K562 (cell line): Measurements from ENCODE around the gene SLC7A11. TPM values are rescaled to one million over a fixed set of nuclear protein-coding genes. Genes with fewer than 3 reads are reported as not detected.

Source experiments
- CHD2 ChIP-seq: IDR thresholded peaks from 2 replicates; pipeline ENCODE4 v1.6.1; 2011; ENCODE audit warnings: low read depth, low read length
- FOSL1 ChIP-seq: fragments of 200-800 bp; sonication (Bioruptor generic); conservative IDR thresholded peaks from 2 replicates; pipeline ENCODE4 v1.6.1; 2016; ENCODE audit warnings: missing genetic modification characterization, missing compliant biosample characterization
- HLTF ChIP-seq: fragments of 450-650 bp; IDR thresholded peaks from 2 replicates; pipeline ENCODE4 v1.6.1; 2016
- L3MBTL2 ChIP-seq: fragments of 450-650 bp; IDR thresholded peaks from 2 replicates; pipeline ENCODE4 v1.6.1; 2016; ENCODE audit warnings: mild to moderate bottlenecking, moderate library complexity
- LEF1 ChIP-seq: fragments of 450-650 bp; IDR thresholded peaks from 2 replicates; pipeline ENCODE4 v1.6.1; 2016; ENCODE audit warnings: mild to moderate bottlenecking
- NFE2L1 ChIP-seq: fragments of 450-650 bp; IDR thresholded peaks from 2 replicates; pipeline ENCODE4 v1.6.1; 2016; ENCODE audit warnings: missing genetic modification characterization, low read depth, mild to moderate bottlenecking, missing compliant biosample characterization, moderate library complexity, borderline replicate concordance
- SAFB2 ChIP-seq: fragments of 200-400 bp; formaldehyde crosslinking; IDR thresholded peaks from 2 replicates; pipeline ENCODE4 v1.6.1; 2018; ENCODE audit warnings: borderline replicate concordance, low read length, low read depth, moderate library complexity; ENCODE audit not compliant: severe bottlenecking
- ZNF445 ChIP-seq: fragments of 250-450 bp; sonication (Bioruptor Pico); IDR thresholded peaks from 2 replicates; pipeline ENCODE4 v1.4.0; 2020; ENCODE audit warnings: low read depth, mild to moderate bottlenecking, moderate library complexity
- ZNF586 ChIP-seq: fragments of 450-650 bp; formaldehyde crosslinking; conservative IDR thresholded peaks from 2 replicates; pipeline ENCODE4 v1.4.0; 2020; ENCODE audit warnings: mild to moderate bottlenecking, moderate library complexity
- ZNF589 ChIP-seq: fragments of 200-800 bp; sonication (Bioruptor generic); IDR thresholded peaks from 2 replicates; pipeline ENCODE4 v1.6.1; 2016; ENCODE audit warnings: low read depth, missing genetic modification characterization, missing compliant biosample characterization
- polyA plus RNA-seq, 8 experiments: library from polyadenylated mRNA; depleted of rRNA in 4 of 8; stranded (reverse) in 5 of 8; unstranded in 3 of 8; fragments of >200 nt; fragmentation: Nextera tagmentation in 2 of 8; fragmentation: Illumina TruSeq in 1 of 8; extraction: Ambion mirVana in 2 of 8; extraction: Trizol in 1 of 8; gene quantifications; 2 replicates each; pipeline versions ENCODE4 v1.2.1 to v1.2.3, GENCODE V29; 2011 to 2014; ENCODE audit warnings: inconsistent platforms in 1 of 8, missing spikeins in 1 of 8
- total RNA-seq, 7 experiments: library from RNA; depleted of rRNA in 6 of 7; stranded (reverse); fragments of >200 nt in 6 of 7; fragmentation: Illumina TruSeq in 2 of 7; extraction: Trizol in 2 of 7; gene quantifications; 2 replicates each; pipeline versions ENCODE4 v1.2.1 to v1.2.3, GENCODE V29; 2011 to 2021; ENCODE audit warnings: low replicate concordance in 1 of 7
- TF ChIP-seq, protein P1 (sequence below): fragments of 250-450 bp; sonication (Bioruptor Pico); IDR thresholded peaks from 2 replicates; pipeline ENCODE4 v1.5.0; 2021
- TF ChIP-seq, protein P2 (sequence below), 2 experiments: fragments of 450-650 bp in 1 of 2; sonication (generic) in 1 of 2; formaldehyde crosslinking in 1 of 2; IDR thresholded peaks; 2 replicates each; pipeline versions ENCODE4 v1.7.1 to v1.9.0; 2016 to 2022; ENCODE audit warnings: inconsistent platforms in 1 of 2, mild to moderate bottlenecking in 1 of 2, missing genetic modification reagents in 1 of 2
- TF ChIP-seq, protein P3 (sequence below): fragments of 250-450 bp; sonication (Bioruptor Pico); IDR thresholded peaks from 2 replicates; pipeline ENCODE4 v1.8.0; 2022; ENCODE audit warnings: inconsistent platforms, mild to moderate bottlenecking, moderate library complexity, borderline replicate concordance
- TF ChIP-seq, protein P4 (sequence below): fragments of 250-450 bp; sonication (Bioruptor Pico); IDR thresholded peaks from 2 replicates; pipeline ENCODE4 v1.5.0; 2021; ENCODE audit warnings: mild to moderate bottlenecking, moderate library complexity

The SLC7A11 gene
- total and polyA plus RNA-seq, 9 of the 15 experiments (the other 6 are each of a cell fraction or from before 2014, with no cell fraction given), result 4.5 to 26.1 (median 13.5) TPM

DNA sequence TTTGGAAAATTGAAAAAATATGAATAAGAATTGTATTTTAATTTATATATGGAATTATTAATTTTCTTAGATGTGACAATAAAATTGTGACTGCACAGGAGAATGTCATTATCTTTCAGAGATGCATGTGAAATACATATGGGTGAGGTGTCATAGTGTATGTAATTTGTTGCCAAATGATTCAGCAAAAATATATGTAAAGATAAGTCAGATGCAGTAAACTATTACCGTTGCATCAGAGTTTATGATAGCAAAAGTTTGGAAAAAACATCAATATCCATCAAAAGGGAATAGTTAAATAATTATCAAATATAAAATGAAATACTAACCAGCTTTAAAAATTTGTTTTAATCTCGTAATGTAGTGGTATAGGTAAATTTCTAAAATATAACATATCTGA, 10.4 kb upstream of the SLC7A11 start (continued):
- TF ChIP-seq LEF1 (no peak), FOSL1 (tag) (0 out of 2 replicates have a peak, but pooled peaks have one; percentile 48), HLTF (no peak), L3MBTL2 (no peak), ZNF589 (no peak), ZNF586 (no peak), NFE2L1 (tag) (peak; percentile 13; the same call in 1 of the 2 replicates), ZNF445 (CRISPR knock-in tag) (no peak), SAFB2 (no peak), CHD2 (no peak)
- TF ChIP-seq, protein P1, sequence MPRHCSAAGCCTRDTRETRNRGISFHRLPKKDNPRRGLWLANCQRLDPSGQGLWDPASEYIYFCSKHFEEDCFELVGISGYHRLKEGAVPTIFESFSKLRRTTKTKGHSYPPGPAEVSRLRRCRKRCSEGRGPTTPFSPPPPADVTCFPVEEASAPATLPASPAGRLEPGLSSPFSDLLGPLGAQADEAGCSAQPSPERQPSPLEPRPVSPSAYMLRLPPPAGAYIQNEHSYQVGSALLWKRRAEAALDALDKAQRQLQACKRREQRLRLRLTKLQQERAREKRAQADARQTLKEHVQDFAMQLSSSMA (CRISPR knock-in tag), result no peak
- TF ChIP-seq, protein P2, sequence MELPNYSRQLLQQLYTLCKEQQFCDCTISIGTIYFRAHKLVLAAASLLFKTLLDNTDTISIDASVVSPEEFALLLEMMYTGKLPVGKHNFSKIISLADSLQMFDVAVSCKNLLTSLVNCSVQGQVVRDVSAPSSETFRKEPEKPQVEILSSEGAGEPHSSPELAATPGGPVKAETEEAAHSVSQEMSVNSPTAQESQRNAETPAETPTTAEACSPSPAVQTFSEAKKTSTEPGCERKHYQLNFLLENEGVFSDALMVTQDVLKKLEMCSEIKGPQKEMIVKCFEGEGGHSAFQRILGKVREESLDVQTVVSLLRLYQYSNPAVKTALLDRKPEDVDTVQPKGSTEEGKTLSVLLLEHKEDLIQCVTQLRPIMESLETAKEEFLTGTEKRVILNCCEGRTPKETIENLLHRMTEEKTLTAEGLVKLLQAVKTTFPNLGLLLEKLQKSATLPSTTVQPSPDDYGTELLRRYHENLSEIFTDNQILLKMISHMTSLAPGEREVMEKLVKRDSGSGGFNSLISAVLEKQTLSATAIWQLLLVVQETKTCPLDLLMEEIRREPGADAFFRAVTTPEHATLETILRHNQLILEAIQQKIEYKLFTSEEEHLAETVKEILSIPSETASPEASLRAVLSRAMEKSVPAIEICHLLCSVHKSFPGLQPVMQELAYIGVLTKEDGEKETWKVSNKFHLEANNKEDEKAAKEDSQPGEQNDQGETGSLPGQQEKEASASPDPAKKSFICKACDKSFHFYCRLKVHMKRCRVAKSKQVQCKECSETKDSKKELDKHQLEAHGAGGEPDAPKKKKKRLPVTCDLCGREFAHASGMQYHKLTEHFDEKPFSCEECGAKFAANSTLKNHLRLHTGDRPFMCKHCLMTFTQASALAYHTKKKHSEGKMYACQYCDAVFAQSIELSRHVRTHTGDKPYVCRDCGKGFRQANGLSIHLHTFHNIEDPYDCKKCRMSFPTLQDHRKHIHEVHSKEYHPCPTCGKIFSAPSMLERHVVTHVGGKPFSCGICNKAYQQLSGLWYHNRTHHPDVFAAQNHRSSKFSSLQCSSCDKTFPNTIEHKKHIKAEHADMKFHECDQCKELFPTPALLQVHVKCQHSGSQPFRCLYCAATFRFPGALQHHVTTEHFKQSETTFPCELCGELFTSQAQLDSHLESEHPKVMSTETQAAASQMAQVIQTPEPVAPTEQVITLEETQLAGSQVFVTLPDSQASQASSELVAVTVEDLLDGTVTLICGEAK (IDR thresholded peaks at IDR 0.05), result no peak
- TF ChIP-seq, protein P2 (CRISPR knock-in tag; IDR thresholded peaks at IDR 0.05), result no peak
- TF ChIP-seq, protein P3, sequence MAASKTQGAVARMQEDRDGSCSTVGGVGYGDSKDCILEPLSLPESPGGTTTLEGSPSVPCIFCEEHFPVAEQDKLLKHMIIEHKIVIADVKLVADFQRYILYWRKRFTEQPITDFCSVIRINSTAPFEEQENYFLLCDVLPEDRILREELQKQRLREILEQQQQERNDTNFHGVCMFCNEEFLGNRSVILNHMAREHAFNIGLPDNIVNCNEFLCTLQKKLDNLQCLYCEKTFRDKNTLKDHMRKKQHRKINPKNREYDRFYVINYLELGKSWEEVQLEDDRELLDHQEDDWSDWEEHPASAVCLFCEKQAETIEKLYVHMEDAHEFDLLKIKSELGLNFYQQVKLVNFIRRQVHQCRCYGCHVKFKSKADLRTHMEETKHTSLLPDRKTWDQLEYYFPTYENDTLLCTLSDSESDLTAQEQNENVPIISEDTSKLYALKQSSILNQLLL, result no peak
- TF ChIP-seq, protein P4, sequence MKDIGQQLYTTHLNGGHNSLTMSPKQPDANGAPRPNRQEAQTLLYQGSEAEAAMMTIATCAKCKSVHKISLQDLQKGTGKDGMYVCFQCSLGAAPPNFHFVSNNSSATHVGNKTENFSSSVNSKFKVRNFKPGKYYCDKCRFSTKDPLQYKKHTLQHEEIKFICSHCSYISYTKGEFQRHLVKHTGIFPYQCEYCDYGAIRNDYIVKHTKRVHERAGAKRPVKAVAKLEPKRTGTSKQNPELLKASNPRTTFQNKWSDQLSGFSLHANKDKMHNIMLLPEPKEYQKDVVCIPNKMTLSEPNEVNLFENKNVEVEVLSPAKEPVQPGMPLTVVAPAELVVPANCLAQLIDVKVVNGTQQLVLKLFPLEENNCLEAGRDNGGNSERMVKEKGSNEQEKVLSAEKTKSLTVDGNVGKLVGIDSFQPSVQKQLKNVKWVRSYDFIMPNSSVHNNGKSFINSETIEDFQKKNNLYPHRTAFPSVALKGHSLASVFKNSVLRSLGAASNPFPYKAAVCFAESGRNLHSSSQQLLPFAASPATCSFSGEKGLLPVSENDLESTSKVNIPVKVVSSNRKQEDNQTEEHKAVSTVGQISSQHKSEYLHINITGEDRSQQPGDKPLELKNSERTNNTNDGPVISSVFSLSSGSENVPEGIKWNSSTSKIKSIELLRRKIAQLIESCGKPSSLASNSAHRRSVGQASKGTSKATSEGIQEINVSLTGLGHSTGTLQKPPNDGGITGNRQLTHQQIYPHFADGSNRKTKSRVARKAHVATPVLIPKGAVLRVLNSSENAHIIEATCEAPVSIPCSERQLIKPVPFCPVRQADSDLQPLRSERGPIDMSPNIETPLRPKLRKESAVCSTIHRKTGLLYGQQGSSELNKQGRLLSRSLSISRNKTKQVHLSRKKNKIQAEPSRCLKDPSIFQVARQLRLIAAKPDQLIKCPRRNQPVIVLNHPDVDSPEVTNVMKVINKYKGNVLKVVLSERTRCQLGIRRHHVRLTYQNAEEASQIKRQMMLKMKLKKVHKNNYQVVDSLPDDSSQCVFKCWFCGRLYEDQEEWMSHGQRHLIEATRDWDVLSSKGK (CRISPR knock-in tag), result no peak
